ENCODE measurements around the gene PINLYP. TPM values are rescaled to one million over a fixed set of nuclear protein-coding genes. Genes with fewer than 3 reads are reported as not detected.

The PINLYP gene
- total and polyA plus RNA-seq, 2 experiments from 2014 or later = 7.8 to 11.1 TPM

DNA sequence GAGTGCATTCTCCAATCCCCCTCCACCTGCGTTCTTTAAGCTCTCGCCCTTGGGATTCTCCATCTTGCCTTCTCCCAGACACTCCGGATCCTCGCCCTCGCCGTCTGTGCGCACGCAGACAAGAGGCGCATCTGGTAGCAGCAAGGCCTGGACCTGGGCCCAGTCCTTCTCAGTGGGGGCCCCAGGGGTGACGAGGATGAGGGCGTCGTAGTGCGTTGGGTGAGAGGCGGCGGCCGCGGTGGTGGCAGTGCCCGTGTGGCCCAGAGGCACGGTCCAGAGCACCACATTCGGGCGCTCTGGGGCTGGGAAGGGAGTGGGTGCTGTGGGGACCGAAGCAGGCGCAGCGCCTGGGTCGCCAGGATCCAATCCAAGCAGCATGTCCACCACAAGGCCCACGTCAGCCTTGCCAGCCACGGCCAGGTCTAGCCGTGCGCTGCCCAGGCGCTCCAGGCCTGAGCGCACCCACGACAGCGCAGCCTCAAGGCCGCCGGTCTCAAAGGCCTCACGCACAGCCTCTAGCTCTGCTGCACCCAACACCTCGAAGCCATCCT is 17.3 kb downstream of the PINLYP start:
- H3F3A ChIP-seq (replicated peaks; ENCODE audit: low read depth) = 0 out of 2 replicates have a peak, but pooled peaks cover 11% of the 10 kb centered on the region
- no peak overlapping the region for H2AFZ ChIP-seq
- peaks cover 15% of the 10 kb centered on the region; the same call in 1 of the 2 replicates for H4K20me1 ChIP-seq (replicated peaks; ENCODE audit: insufficient read depth)
- Mint-ChIP-seq H3K4me1 (peaks cover 18% of the 10 kb centered on the region), H3K36me3 (ENCODE audit: low read depth) (peaks cover 28% of the 10 kb centered on the region), H3K9me3 (peaks cover 2% of the 10 kb centered on the region; the same call in 2 of the 3 replicates), H3K4me3 (no peak overlapping the region), H3K27ac (no peak overlapping the region), H3K27me3 (ENCODE audit: insufficient read depth, low read depth, poor library complexity) (peaks cover 14% of the 10 kb centered on the region)
- no peaks in the 10 kb centered on the region for H3K9me2 ChIP-seq (ENCODE audit: insufficient read depth)
- ATAC-seq = no peak
- no peak overlapping the region for H3K4me3 ChIP-seq
- H3K4me2 ChIP-seq = no peak overlapping the region
- TF ChIP-seq POLR2AphosphoS5 (IDR thresholded peaks at IDR 0.05; ENCODE audit: low read depth) (no peak), STAT1 (IDR thresholded peaks at IDR 0.05; ENCODE audit: unreplicated experiment) (no peak), ZNF331 (CRISPR knock-in tag; IDR thresholded peaks at IDR 0.05; ENCODE audit: low read depth) (no peak), EZH2 (IDR thresholded peaks at IDR 0.05; ENCODE audit: low read depth, unreplicated experiment) (no peak), JUNB (IDR thresholded peaks at IDR 0.05; ENCODE audit: unreplicated experiment) (no peak)
- TF ChIP-seq, protein P1, sequence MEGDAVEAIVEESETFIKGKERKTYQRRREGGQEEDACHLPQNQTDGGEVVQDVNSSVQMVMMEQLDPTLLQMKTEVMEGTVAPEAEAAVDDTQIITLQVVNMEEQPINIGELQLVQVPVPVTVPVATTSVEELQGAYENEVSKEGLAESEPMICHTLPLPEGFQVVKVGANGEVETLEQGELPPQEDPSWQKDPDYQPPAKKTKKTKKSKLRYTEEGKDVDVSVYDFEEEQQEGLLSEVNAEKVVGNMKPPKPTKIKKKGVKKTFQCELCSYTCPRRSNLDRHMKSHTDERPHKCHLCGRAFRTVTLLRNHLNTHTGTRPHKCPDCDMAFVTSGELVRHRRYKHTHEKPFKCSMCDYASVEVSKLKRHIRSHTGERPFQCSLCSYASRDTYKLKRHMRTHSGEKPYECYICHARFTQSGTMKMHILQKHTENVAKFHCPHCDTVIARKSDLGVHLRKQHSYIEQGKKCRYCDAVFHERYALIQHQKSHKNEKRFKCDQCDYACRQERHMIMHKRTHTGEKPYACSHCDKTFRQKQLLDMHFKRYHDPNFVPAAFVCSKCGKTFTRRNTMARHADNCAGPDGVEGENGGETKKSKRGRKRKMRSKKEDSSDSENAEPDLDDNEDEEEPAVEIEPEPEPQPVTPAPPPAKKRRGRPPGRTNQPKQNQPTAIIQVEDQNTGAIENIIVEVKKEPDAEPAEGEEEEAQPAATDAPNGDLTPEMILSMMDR (conservative IDR thresholded peaks at IDR 0.05; ENCODE audit: low read depth in 2 of 2) = no peak
- TF ChIP-seq, protein P2, sequence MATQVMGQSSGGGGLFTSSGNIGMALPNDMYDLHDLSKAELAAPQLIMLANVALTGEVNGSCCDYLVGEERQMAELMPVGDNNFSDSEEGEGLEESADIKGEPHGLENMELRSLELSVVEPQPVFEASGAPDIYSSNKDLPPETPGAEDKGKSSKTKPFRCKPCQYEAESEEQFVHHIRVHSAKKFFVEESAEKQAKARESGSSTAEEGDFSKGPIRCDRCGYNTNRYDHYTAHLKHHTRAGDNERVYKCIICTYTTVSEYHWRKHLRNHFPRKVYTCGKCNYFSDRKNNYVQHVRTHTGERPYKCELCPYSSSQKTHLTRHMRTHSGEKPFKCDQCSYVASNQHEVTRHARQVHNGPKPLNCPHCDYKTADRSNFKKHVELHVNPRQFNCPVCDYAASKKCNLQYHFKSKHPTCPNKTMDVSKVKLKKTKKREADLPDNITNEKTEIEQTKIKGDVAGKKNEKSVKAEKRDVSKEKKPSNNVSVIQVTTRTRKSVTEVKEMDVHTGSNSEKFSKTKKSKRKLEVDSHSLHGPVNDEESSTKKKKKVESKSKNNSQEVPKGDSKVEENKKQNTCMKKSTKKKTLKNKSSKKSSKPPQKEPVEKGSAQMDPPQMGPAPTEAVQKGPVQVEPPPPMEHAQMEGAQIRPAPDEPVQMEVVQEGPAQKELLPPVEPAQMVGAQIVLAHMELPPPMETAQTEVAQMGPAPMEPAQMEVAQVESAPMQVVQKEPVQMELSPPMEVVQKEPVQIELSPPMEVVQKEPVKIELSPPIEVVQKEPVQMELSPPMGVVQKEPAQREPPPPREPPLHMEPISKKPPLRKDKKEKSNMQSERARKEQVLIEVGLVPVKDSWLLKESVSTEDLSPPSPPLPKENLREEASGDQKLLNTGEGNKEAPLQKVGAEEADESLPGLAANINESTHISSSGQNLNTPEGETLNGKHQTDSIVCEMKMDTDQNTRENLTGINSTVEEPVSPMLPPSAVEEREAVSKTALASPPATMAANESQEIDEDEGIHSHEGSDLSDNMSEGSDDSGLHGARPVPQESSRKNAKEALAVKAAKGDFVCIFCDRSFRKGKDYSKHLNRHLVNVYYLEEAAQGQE (IDR thresholded peaks at IDR 0.05; ENCODE audit: unreplicated experiment) = no peak
- TF ChIP-seq, protein P3, sequence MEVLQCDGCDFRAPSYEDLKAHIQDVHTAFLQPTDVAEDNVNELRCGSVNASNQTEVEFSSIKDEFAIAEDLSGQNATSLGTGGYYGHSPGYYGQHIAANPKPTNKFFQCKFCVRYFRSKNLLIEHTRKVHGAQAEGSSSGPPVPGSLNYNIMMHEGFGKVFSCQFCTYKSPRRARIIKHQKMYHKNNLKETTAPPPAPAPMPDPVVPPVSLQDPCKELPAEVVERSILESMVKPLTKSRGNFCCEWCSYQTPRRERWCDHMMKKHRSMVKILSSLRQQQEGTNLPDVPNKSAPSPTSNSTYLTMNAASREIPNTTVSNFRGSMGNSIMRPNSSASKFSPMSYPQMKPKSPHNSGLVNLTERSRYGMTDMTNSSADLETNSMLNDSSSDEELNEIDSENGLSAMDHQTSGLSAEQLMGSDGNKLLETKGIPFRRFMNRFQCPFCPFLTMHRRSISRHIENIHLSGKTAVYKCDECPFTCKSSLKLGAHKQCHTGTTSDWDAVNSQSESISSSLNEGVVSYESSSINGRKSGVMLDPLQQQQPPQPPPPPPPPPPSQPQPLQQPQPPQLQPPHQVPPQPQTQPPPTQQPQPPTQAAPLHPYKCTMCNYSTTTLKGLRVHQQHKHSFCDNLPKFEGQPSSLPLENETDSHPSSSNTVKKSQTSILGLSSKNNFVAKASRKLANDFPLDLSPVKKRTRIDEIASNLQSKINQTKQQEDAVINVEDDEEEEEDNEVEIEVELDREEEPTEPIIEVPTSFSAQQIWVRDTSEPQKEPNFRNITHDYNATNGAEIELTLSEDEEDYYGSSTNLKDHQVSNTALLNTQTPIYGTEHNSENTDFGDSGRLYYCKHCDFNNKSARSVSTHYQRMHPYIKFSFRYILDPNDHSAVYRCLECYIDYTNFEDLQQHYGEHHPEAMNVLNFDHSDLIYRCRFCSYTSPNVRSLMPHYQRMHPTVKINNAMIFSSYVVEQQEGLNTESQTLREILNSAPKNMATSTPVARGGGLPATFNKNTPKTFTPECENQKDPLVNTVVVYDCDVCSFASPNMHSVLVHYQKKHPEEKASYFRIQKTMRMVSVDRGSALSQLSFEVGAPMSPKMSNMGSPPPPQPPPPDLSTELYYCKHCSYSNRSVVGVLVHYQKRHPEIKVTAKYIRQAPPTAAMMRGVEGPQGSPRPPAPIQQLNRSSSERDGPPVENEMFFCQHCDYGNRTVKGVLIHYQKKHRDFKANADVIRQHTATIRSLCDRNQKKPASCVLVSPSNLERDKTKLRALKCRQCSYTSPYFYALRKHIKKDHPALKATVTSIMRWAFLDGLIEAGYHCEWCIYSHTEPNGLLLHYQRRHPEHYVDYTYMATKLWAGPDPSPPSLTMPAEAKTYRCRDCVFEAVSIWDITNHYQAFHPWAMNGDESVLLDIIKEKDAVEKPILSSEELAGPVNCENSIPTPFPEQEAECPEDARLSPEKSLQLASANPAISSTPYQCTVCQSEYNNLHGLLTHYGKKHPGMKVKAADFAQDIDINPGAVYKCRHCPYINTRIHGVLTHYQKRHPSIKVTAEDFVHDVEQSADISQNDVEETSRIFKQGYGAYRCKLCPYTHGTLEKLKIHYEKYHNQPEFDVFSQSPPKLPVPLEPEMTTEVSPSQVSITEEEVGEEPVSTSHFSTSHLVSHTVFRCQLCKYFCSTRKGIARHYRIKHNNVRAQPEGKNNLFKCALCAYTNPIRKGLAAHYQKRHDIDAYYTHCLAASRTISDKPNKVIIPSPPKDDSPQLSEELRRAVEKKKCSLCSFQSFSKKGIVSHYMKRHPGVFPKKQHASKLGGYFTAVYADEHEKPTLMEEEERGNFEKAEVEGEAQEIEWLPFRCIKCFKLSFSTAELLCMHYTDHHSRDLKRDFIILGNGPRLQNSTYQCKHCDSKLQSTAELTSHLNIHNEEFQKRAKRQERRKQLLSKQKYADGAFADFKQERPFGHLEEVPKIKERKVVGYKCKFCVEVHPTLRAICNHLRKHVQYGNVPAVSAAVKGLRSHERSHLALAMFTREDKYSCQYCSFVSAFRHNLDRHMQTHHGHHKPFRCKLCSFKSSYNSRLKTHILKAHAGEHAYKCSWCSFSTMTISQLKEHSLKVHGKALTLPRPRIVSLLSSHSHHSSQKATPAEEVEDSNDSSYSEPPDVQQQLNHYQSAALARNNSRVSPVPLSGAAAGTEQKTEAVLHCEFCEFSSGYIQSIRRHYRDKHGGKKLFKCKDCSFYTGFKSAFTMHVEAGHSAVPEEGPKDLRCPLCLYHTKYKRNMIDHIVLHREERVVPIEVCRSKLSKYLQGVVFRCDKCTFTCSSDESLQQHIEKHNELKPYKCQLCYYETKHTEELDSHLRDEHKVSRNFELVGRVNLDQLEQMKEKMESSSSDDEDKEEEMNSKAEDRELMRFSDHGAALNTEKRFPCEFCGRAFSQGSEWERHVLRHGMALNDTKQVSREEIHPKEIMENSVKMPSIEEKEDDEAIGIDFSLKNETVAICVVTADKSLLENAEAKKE (CRISPR knock-in tag; IDR thresholded peaks at IDR 0.05) = no peak
- H3K27ac ChIP-seq (ENCODE audit: low read depth) = no peak overlapping the region
- peaks cover 17% of the 10 kb centered on the region for H3K79me2 ChIP-seq (replicated peaks; ENCODE audit: insufficient read depth)
- H3K27me3 ChIP-seq (ENCODE audit: insufficient read depth) = no peaks in the 10 kb centered on the region
- peaks cover 8% of the 10 kb centered on the region; the same call in 1 of the 2 replicates for H3K36me3 ChIP-seq (ENCODE audit: insufficient read depth)
- H3K4me1 ChIP-seq (ENCODE audit: insufficient read depth) = peaks cover 10% of the 10 kb centered on the region
- no peak for DNase-seq (ENCODE audit: low spot score)

All from GM23338 (cell line).